Skeletal muscle tissue (tissue), 4 donors: Measurements from ENCODE around the gene ZP2. TPM values are rescaled to one million over a fixed set of nuclear protein-coding genes. Genes with fewer than 3 reads are reported as not detected.
"Not testable (repeated sequence)": the region's sequence is repeated elsewhere in the genome, so short reads cannot be mapped to it uniquely, and the experiment has no call there.

Experiments
- H3K27ac ChIP-seq: one replicate; pipeline ENCODE4 v1.7.0; 2013; ENCODE audit warnings: mild to moderate bottlenecking, low read depth, low read length, inconsistent platforms
- H3K27me3 ChIP-seq, 3 donors: one replicate each; pipeline ENCODE4 v1.7.0; 2013; ENCODE audit warnings: low read length in 3 of 3; ENCODE audit not compliant: control insufficient read depth in 3 of 3, insufficient read depth in 3 of 3
- H3K36me3 ChIP-seq, 3 donors: one replicate each; pipeline ENCODE4 v1.7.0; 2013; ENCODE audit warnings: low read length in 3 of 3; ENCODE audit not compliant: control insufficient read depth in 3 of 3, insufficient read depth in 3 of 3
- H3K4me1 ChIP-seq, 3 donors: one replicate each; pipeline ENCODE4 v1.7.0; 2013; ENCODE audit warnings: low read length in 3 of 3, mild to moderate bottlenecking in 3 of 3; ENCODE audit not compliant: control insufficient read depth in 3 of 3, insufficient read depth in 3 of 3
- H3K4me3 ChIP-seq, 3 donors: one replicate each; pipeline ENCODE4 v1.7.0; 2013; ENCODE audit warnings: low read length in 3 of 3
- H3K9ac ChIP-seq, 3 donors: one replicate each; pipeline ENCODE4 v1.7.0; 2013; ENCODE audit warnings: low read length in 3 of 3, mild to moderate bottlenecking in 3 of 3, moderate library complexity in 2 of 3, low read depth in 1 of 3
- H3K9me3 ChIP-seq, 3 donors: one replicate each; pipeline ENCODE4 v1.7.0; 2013; ENCODE audit warnings: low read length in 3 of 3; ENCODE audit not compliant: control insufficient read depth in 3 of 3
- total RNA-seq: library from RNA; depleted of rRNA; stranded (reverse); fragments of >200 nt; gene quantifications from one replicate; pipeline ENCODE4 v1.2.3, GENCODE V29; 2014
- donor health status: Osteomylitis.

ZP2 gene
- total RNA-seq, 1 donor from 2014 or later: 0.52 TPM

GRCh38 chr16:21156011-21156410 lies 55.4 kb downstream of the ZP2 start:
- H3K4me3 ChIP-seq, H3K36me3 ChIP-seq, H3K27me3 ChIP-seq, H3K9ac ChIP-seq, H3K9me3 ChIP-seq, H3K27ac ChIP-seq: not testable (repeated sequence)
- peaks cover 10 to 28% (median 28%) of the 10 kb centered on the region in 3 donors for H3K4me1 ChIP-seq

GRCh38 chr16:21153124-21153729 lies 58.1 kb downstream of the ZP2 start:
- H3K27ac ChIP-seq, H3K9ac ChIP-seq, H3K9me3 ChIP-seq, H3K27me3 ChIP-seq, H3K4me3 ChIP-seq, H3K36me3 ChIP-seq: not testable (repeated sequence)
- H3K4me1 ChIP-seq: peaks cover 11 to 14% (median 13%) of the 10 kb centered on the region in 3 donors

GRCh38 chr16:21152160-21153030 lies 59.0 kb downstream of the ZP2 start:
- not testable (repeated sequence) for H3K9me3 ChIP-seq, H3K9ac ChIP-seq, H3K27ac ChIP-seq, H3K36me3 ChIP-seq, H3K27me3 ChIP-seq, H3K4me3 ChIP-seq, H3K4me1 ChIP-seq

- Histone ChIP-seq H3K4me3 (no peak within 1 kb of the TSS), H3K27me3 (no peaks in the 10 kb centered on the region), H3K4me1 (peaks cover 0 to 6% (median 3%) of the 10 kb centered on the region in 3 donors), H3K27ac (no peak within 1 kb of the TSS), H3K9me3 (no peaks in the 10 kb centered on the region), H3K36me3 (no peaks in the 10 kb centered on the region), H3K9ac (no peak within 1 kb of the TSS)
Observed at GRCh38 chr16:21150375-21151001, 60.9 kb downstream of the ZP2 start, which contains the start of gene DNAH3. Gene DNAH3, minus strand, starts transcription at chr16:21150846. Its CDS starts 527 bp downstream, at chr16:21150319.

Other genes starting within 250 kb of the ZP2 start
- 1.0 TPM for gene DNAH3, start 60.7 kb downstream of the ZP2 start, total RNA-seq
- gene LDAF1, start 52.9 kb downstream of the ZP2 start, total RNA-seq: 90.8 TPM
- gene ANKS4B, start 22.1 kb upstream of the ZP2 start, total RNA-seq: not detected
- not detected for gene CRYM, start 66.7 kb upstream of the ZP2 start, total RNA-seq